ENCODE measurements around the gene SIGLECL1. TPM values are rescaled to one million over a fixed set of nuclear protein-coding genes. Genes with fewer than 3 reads are reported as not detected.
"Not testable (repeated sequence)": the region's sequence is repeated elsewhere in the genome, so short reads cannot be mapped to it uniquely, and the experiment has no call there.

SIGLECL1 gene
- total RNA-seq, 1 donor from 2014 or later, result not detected

- intact Hi-C loops (cut with micrococcal nuclease), result no loop called here
- no peaks in the 10 kb centered on the region for H3K4me1 ChIP-seq
- no peaks in the 10 kb centered on the region for H3K36me3 ChIP-seq
- H3K9me3 ChIP-seq (replicated peaks), result peaks cover 14% of the 10 kb centered on the region
- H3K27ac ChIP-seq (replicated peaks), result no peak overlapping the region
- DNase-seq, result no peak
- peaks cover 32% of the 10 kb centered on the region for H3K27me3 ChIP-seq (ENCODE audit: low read depth)
- no peak overlapping the region for H3K4me3 ChIP-seq
- TF ChIP-seq CTCF (IDR thresholded peaks at IDR 0.05; ENCODE audit: borderline replicate concordance), result no peak
Measured at GRCh38 chr19:51224163-51224641, 26.7 kb upstream of the SIGLECL1 start.

GRCh38 chr19:51224898-51225393, 25.9 kb upstream of the SIGLECL1 start, which contains the start of gene CD33:
TSS of gene CD33 (plus strand) at chr19:51225080. CDS start at chr19:51225119, 39 bp downstream.
- Histone ChIP-seq H3K27me3 (ENCODE audit: low read depth) (peaks cover 31% of the 10 kb centered on the region), H3K9me3 (replicated peaks) (peaks cover 14% of the 10 kb centered on the region), H3K4me3 (peak within 1 kb of the TSS; percentile 44), H3K27ac (replicated peaks) (peak within 1 kb of the TSS; percentile 16)
- H3K36me3 ChIP-seq; intact Hi-C loops (cut with micrococcal nuclease); H3K4me1 ChIP-seq: not testable (repeated sequence)
- peak; percentile 23 for DNase-seq

- Histone ChIP-seq H3K4me3 (peak overlapping the region; percentile 44), H3K9me3 (replicated peaks) (peaks cover 14% of the 10 kb centered on the region), H3K36me3 (no peaks in the 10 kb centered on the region), H3K27me3 (ENCODE audit: low read depth) (peaks cover 21% of the 10 kb centered on the region), H3K27ac (replicated peaks) (no peak overlapping the region), H3K4me1 (no peaks in the 10 kb centered on the region)
- intact Hi-C loops (cut with micrococcal nuclease), result no loop called here
- DNase-seq, result no peak
- TF ChIP-seq CTCF (IDR thresholded peaks at IDR 0.05; ENCODE audit: borderline replicate concordance), result no peak
Measured at GRCh38 chr19:51226067-51226466, 24.8 kb upstream of the SIGLECL1 start.

- Histone ChIP-seq H3K27ac (replicated peaks) (no peak overlapping the region), H3K27me3 (ENCODE audit: low read depth) (peaks cover 27% of the 10 kb centered on the region), H3K36me3 (no peaks in the 10 kb centered on the region), H3K4me3 (no peak overlapping the region), H3K4me1 (no peaks in the 10 kb centered on the region), H3K9me3 (replicated peaks) (peaks cover 20% of the 10 kb centered on the region)
- no peak for TF ChIP-seq CTCF (IDR thresholded peaks at IDR 0.05; ENCODE audit: borderline replicate concordance)
- DNase-seq, result no peak
- intact Hi-C loops (cut with micrococcal nuclease), result no loop called here
Measured at GRCh38 chr19:51227326-51227725, 23.6 kb upstream of the SIGLECL1 start.

- TF ChIP-seq CTCF (IDR thresholded peaks at IDR 0.05; ENCODE audit: borderline replicate concordance), result no peak
- H3K27ac ChIP-seq (replicated peaks), result no peak overlapping the region
- H3K4me1 ChIP-seq, result no peaks in the 10 kb centered on the region
- peaks cover 17% of the 10 kb centered on the region for H3K9me3 ChIP-seq (replicated peaks)
- no peaks in the 10 kb centered on the region for H3K36me3 ChIP-seq
- intact Hi-C loops (cut with micrococcal nuclease), result no loop called here
- H3K4me3 ChIP-seq, result no peak overlapping the region
- no peak for DNase-seq
- H3K27me3 ChIP-seq (ENCODE audit: low read depth), result peaks cover 33% of the 10 kb centered on the region
Measured at GRCh38 chr19:51227966-51228365, 22.9 kb upstream of the SIGLECL1 start.

GRCh38 chr19:51240866-51241265, 10.0 kb upstream of the SIGLECL1 start:
- Histone ChIP-seq H3K27ac (replicated peaks) (no peak overlapping the region), H3K4me1 (no peaks in the 10 kb centered on the region)
- intact Hi-C loops (cut with micrococcal nuclease), result no loop called here

More at GRCh38 chr19:51240866-51241265, 10.0 kb upstream of the SIGLECL1 start:
- Histone ChIP-seq H3K4me3 (no peak overlapping the region), H3K36me3 (no peaks in the 10 kb centered on the region), H3K9me3 (replicated peaks) (no peaks in the 10 kb centered on the region), H3K27me3 (ENCODE audit: low read depth) (peaks cover 73% of the 10 kb centered on the region)
- no peak for DNase-seq
- no peak for TF ChIP-seq CTCF (IDR thresholded peaks at IDR 0.05; ENCODE audit: borderline replicate concordance)

All from left ventricle myocardium inferior (tissue), 1 donor.